Fibroblast of skin of back (primary cell): ENCODE results near the gene BNC2.
A peak's percentile ranks its signal among the peaks of the same experiment; 100 is the strongest.

Source experiments
- DNase-seq: peaks from one replicate; pipeline ENCODE4 v3.0.0-alpha.2; 2013

The BNC2 gene

DNA sequence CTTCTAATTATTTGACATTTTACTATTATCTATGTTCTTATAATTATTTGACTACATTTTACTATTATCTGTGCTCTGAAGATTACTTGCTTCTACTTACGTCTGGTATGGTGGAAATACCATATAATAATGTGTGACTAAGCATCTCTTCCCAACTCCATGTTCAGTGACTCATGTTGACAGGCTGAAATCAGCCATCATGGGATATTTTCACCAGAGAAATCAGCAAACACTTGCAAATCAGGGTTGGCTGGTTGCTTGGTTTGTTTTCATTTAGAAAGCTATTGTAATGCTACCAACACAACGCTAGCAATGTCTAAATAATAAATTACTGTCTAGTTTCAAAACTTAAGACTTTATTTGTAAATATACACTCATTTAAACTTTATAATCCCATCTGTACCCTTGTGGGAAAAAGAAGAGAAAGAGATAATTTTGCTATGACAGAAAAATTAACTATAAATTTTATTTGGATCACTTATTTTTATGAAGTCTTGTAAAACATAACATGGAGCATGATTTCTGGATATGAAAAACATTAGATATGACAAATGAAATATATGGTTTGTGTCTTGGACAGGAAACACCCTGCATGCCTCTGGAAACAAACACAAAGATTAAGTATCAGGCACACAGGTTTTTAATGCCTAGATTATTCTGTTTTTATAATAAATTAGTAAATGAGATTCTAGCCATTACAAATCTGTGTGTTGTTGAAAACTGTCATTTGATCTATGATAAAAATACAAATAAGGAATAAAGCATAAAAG lies 337.6 kb downstream of the BNC2 start:
- peak; percentile 78 for DNase-seq

DNA sequence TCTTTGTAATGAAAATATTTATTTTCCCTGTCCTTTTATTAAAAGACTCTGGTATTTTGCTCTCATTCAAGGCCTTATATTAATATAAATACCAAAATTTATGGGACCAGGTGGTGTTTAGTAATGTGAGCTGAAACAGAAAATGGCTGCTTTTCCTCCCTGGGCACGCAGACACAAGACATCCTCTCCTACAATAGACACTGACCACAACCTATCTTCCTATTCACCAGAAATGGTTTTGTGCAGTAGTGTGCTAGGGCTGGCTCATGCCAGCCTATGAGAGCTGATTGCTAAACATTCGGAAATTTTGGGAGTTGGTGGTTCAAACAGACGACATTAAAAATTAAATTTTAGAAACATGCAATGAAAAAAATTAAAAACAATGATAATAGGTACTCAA lies 338.2 kb downstream of the BNC2 start:
- DNase-seq = no peak

DNA sequence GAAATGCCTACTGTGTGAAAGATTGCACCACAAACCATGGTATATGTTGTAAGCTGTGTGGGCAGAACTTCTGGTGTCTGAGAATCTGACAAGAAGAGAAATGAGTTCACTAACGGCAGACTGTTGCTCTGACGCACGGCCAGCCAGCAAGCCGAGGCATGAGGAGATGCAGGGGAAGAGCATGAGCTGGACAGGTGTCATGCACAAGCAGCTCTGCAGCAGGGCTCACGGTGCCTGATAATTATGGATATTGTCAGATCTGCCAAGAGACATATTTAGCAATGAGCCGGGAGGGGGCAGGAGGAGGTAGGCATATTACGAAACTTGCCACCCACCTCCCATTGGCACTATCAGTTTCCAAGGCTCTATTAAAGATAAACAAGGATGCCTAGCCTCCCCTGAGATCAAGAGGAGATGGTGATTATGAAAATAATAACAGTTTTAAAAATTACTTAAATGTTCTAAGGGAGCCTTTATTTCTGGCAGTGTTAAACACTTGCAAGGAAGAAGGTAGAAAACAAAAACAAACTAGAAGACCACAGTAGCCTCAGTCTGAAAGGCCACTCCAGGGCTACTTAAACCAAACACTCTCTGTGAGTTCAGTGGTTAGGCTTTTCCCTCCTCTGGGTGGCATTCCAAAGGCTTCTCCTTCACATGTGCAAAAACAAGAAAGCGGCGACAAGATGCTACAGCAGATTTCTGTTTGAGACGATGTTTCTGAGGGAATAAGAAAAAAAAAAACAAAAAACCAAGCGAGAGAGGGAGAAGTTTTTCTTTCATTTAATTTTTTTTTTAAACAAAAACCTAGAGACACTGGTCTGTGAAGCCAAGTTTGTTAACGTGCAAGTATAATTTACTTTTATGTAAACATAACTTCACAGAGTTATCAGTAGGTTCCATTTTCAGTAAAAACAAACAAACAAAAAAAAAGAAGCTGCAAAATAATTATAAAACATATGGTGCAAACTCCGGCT lies 339.5 kb downstream of the BNC2 start:
- no peak for DNase-seq

DNA sequence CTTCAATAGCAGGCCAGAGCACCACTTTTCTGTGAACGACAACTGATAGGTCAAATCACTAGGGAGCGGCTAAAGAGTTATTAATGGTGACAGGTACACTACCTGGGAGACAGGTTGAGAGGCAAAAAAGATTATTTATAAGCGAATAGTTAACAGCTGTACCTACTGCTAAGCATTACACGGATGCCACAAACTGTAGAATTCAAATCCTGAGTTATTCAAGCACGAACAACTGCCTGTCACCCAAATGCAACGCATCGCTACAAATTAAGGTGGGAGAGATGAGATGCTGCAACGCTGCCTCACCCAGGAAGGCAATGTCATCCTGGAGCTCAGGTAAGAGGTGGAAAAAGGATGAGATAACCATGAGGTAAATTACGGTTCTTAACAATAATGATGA lies 342.9 kb downstream of the BNC2 start:
- no peak for DNase-seq

DNA sequence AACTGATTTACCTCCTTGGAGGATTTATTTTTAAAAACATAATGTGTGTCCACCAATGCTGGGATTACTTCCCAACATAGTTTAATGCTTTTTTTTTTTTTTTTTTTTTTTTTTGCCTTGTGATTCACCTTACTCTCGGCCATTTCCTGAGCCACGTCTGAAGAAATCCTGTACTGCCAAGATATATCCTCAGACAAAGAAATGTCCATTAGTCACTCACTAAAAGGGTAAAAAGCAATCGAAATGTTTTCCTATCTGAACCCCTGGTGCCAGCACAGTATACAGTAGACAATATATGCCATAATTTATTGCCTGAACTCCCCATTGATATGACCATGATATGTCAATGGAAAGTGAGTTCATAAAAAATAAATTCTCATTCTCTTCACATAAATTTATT lies 344.1 kb downstream of the BNC2 start:
- DNase-seq = peak; percentile 56

DNA sequence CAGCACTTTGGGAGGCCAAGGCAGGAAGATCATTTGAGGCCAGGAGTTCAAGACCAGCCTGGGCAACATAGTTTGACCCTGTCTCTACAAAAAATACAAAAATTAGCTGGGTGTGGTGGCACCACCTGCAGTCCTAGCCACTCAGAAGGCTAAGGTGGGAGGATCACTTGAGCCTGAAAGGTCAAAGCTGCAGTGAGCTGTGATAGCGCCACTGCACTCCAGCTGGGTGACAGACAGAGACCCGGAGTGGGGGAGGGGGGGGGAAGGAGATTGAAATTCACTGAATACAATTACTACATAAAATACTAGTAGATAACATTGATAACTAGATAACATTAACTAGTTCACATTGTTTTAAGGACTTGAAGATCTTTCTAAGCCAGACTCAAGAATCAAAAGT lies 345.6 kb downstream of the BNC2 start:
- no peak for DNase-seq

DNA sequence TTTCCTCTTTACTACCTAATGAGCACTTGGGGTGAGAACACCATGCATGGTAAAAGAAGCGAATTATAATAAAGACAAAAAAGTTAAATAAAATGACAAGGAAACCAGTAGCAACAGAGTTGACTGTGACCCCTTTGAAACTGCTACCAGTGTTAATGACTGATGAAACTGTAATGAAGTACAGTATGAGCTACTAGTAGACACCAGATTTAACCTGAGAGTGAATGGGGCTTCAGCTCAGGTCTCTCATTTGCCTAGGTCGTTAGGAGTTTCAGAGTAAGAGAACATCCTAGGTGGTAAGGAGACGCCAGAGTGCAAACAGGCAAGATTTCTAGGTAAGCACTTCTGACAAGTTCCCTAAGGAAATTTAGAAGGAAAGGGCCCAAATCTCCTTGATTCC lies 346.4 kb downstream of the BNC2 start:
- no peak for DNase-seq

DNA sequence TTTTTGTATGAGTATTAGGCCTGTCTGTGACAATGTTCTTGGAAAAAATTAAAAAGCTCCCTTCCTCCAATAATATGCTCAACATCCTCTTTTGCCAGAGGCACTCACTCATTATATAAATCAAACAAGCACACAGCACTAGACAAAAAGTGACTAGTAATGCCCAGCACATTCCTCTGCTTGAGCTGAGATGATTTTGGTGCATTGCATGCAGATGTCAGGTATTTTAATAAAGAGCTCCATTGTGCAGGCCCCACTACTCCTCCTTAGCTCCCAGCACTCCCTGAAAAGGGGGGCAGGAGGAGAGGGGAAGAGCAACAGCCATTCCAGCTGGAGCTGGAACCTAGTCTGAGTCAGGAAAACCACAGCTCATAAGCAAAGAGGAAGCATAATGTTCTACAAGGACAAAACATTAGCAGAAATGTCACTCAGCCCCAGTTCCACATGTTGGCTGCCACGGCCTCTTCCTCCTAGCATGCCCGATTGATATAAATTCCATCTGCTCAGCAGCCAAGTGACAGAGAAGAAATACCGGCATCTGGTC lies 348.5 kb downstream of the BNC2 start:
- peak; percentile 91 for DNase-seq

DNA sequence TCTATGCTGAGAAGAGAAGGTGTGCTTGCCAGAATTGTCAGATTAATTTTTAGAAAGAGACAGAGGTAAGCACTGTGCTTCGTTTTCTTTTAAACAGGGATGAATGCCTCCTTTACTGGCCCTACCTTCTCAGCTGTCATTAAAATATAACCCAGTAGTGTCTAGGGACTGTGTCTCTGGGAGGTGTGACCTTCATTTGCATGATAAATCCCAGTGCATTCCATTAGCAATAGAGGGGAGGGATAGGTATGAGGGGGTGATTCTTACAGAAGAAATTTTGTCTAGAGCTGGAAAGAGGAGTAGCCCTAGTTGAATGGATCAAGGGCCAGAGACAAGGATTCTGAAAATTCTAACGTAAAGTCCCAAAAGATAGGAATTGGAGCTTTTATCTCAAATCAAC lies 351.5 kb downstream of the BNC2 start:
- no peak for DNase-seq

DNA sequence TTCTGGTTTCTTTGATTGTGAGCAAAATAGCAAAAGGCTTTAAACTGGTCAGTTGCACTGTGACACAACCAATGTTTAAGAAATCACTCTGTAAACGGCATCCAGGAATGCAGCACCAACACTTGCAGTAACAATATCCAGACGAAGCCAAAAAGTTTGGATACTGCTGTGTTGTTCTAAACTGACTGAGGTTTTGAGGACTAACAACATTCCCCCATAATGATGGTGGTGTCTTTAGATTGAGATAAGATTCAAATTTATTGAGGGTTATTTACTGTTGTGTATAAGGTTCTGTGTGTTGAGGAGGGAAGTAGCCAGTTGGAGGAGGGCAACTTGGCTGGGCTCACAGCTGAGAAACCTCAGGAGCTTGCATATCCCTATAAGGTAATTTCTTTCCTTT lies 353.6 kb downstream of the BNC2 start:
- DNase-seq = no peak

DNA sequence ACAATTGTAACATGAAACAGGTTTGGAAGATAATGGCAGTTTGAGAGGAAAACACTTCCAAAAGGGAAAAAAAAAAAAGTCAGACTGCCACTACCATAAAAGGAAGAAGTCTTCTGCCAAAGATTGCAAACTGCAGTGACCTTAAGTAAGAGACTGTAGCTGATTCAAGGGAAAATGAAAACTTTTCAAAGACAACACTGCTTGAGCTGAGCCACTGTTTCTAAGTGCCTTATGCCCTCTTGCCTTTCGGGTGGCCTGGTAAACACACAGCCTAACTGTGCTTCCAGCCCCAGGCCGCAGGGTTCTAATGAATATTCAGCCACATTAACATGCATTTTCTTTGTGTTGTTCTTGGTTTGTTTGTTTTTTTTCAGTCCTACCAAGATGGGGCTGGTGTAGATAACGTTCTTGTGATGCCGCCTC lies 354.6 kb downstream of the BNC2 start:
- peak; percentile 82 for DNase-seq

DNA sequence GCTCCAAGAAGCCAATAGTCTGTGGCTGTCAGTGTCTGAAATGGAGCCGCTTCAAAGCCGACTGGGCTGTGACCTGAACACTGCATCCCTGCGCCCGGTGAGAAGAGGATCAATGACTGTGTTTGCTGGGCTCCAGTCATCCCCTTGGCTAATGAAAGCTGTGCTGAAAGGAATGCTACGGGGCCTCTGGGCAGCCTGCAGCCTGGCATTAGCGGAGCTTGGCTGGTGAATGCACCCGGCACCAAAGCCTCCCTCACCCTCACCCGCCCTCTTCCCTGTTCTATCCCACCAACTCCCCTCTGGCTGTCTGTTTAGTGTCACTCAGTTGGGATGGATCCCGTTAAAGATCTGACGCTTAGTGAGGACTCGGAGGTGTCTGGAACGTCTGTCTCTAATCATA lies 355.3 kb downstream of the BNC2 start:
- peak; percentile 49 for DNase-seq

DNA sequence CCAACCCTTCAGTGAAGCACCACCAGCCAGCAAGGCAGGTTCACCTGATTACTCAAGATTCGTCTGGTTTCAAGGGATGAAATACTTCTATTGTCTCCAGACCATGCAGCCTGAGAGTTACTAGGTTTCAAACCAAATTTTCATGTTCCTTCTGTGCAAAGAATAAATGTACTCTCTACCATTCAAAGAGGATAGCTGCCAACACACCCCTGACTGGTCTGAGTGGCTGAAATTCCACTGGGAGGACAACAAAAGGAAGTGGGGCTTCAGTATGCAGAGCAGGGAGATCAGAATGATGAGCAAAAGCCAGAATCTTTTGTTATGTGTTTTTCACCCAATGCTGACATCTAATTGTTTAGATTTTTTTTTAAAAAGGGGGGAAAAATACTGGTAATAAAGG lies 356.3 kb downstream of the BNC2 start:
- DNase-seq = no peak

DNA sequence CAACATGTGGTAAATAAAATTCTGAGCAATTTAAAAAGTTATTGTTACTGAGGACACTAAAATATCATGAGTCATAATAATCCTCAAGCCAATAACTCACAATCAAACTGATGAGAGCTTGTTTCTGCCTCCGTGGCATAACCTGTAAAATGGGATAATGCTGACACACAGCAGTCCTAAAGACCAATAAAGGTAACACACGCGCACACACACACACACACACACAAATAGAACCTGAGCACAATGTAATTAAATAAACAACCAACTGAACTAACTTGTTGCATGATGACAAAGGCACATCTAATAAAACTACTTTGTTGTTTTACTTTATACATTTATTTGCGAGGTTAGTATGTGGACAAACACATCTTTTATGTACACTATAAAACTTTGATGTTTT lies 358.2 kb downstream of the BNC2 start:
- DNase-seq = no peak

DNA sequence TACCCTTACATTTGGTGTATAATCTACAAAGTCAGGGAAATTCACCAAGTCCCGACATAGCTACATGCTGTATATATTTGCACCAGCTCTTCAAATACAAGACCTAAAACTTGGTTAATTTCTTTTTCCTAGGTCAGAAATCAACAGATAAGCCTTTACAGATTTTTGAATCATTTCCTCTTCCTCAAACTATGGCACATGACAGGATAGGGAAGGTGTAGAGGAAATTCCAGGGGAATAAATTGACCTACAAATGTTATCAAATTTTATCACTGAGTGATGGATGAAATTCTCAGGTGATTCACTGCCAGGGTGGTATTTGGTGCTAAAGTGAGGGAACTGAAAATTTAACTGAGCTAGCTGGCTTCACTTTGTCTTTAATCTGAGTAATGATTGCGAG lies 360.0 kb downstream of the BNC2 start:
- no peak for DNase-seq

DNA sequence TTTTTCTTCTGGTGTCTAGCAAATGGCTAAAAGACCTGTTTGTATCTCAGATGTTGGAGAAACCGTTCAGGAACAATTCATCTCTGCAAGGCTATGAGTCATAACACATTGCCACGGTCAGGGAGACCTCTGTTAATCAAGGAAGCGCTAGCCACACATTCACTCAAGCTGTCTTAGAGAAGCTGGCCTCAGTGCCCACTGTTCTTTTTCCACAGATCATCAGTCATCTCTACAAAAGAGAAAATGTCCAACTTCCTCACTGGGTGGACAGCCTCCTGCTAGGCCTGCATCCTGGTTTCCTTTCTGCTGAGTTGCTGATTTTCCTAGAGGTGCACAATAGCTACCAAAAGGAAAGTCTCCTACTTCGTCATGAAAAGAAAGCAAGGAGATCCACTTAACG lies 360.5 kb downstream of the BNC2 start:
- DNase-seq = peak; percentile 48

DNA sequence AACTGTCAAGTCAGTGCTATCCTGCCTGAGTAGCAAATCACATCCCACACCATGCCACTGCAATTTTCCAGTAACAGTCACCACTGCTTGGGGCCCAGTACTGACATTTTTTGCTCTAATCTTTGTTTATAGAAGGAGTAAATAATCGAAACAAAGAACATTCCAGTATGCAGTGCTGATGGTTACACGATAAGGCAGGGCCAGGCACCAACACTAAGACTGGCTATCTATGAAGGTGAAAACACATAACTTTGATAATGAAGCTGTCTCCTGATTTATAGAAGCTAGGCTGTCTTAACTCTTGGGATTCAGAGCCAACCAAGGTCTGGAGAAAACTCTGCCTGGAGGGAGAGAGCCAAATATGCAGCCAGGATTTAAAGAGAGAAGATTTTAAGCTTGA lies 365.3 kb downstream of the BNC2 start:
- DNase-seq = peak; percentile 80

DNA sequence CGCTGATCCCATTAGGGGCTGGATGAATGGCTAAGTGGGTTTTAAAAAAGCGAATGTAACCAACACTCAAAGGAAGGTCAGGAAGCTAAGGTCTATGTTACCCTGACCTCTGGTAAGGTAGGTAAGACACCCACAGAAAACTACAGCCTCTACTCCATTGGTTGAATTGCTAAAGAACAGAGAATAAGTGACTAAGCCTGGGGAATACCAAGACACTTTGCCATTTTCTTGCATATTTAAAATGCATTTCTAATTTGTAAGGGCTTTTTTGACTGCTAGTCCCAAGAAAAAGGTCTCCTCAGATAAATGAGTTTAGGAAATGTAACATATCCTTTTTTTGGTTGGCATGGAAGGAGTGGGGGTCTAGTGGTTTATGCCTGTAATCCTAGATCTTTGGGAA lies 368.7 kb downstream of the BNC2 start:
- no peak for DNase-seq

DNA sequence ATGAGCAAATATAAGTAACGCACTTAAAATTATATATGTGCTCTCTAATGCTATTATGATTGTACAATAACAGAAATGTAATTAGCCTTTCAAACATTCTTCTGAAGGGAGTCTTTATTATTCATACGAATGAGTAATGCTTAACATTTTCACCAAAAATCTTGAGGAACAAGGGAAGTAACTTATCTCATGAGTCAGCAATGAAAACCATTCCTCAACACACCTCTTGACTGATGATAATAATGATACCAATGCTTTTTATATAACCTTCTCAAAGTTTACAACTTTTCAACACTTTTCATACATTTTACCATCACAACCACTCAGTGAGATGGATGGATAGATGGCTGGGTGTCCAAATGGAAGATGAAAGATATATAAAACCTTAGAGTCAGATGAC lies 369.3 kb downstream of the BNC2 start:
- peak; percentile 81 for DNase-seq

DNA sequence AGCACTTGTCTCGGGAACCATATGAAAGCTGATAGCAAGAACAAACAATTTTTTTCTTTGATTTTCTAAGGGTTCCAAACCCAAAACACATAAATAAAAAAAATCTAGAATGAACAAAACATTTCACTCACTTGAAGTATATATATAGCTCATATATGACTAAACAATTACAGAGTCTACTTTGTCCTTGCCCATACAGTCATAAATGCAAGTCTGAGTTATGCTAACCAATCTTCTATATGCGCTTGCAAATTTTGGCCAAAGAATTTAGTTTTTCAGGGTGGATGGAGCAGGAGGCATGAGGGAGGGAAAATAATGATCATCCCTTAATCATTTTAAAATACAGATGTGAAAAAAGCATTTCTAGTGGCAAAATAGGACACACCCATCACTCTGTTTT lies 370.1 kb downstream of the BNC2 start:
- DNase-seq = no peak

DNA sequence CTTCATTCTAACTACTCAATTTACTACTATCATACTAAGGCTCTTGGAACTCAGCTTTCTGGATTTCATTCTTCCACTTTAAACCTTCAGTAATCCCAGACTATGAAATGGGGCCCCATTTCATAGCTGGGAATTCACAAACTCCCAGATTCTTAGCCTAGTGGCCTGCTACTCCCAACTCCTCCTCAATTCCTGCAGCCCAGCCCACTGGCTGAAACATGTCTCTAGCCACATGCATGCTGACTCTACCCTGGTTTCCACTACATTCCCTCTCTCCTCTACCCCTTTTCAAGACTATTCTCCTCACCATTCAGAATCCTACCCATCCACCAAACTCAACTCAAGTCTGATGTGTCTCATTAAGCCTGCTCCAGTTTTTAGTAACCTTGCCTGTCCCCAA lies 370.6 kb downstream of the BNC2 start:
- DNase-seq = no peak

DNA sequence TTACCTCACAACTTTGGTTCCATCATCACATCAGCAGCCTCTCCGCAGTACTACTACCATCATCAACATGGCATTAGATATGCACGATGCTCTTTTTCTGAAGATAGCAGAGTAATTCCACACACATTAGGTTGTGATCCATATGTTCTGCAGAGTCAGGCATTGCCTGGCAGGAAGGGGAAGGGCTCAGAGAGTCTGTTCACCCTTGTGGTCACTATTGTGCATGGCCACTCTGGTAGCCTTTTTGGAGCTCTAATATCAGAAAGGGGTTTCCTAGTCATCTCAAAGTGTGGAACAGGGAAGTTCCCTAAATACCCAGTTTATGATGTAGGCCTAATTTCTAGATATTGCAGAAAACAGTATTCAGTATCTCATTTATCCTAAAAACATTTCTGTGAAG lies 373.6 kb downstream of the BNC2 start:
- no peak for DNase-seq

DNA sequence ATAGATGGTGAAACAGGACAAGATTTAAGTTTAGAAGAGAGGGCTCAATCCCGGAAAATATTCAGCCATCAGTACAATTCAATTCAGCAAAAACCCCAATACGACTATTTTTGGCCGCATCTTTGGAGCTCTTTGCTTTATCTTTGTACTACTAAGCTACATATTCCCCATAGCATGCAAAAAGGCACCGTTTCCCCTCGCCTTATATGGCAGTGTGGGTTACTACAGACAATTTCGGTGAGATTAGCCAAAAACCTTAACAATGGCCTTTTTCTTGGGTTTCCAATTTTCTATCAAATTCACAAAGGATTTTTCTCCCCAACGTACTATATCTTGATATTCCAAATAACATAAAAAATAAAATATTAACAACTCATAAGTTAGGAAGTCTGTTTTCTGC lies 382.6 kb downstream of the BNC2 start:
- DNase-seq = no peak
